HG03558 (cell line): Measurements from ENCODE around the gene CNIH3.

Experiments
- ATAC-seq: cut with Tn5 transposase; IDR thresholded peaks from one replicate; pipeline ENCODE4 v1.9.1; 2021; ENCODE audit warnings: moderate number of reproducible peaks; ENCODE audit not compliant: unreplicated experiment; ENCODE audit errors: extremely low read depth

CNIH3 gene

GRCh38 chr1:224613486-224613885 lies 2.6 kb upstream of the CNIH3 start:
- ATAC-seq: no peak

GRCh38 chr1:224616756-224617409 lies 766 bp downstream of the CNIH3 start:
- no peak for ATAC-seq

- no peak for ATAC-seq
These were observed 1.6 kb downstream of the CNIH3 start for GRCh38 chr1:224617410-224618355.

- no peak for ATAC-seq
These were observed 3.1 kb downstream of the CNIH3 start for GRCh38 chr1:224619209-224619608.

GRCh38 chr1:224620105-224620504 lies 4.0 kb downstream of the CNIH3 start:
- no peak for ATAC-seq

- ATAC-seq: no peak
These were observed 5.9 kb downstream of the CNIH3 start for GRCh38 chr1:224621813-224622682.

GRCh38 chr1:224622831-224623230 lies 6.7 kb downstream of the CNIH3 start:
- no peak for ATAC-seq

- ATAC-seq: no peak
These were observed 7.2 kb downstream of the CNIH3 start for GRCh38 chr1:224623310-224623714.

GRCh38 chr1:224623743-224624333 lies 7.7 kb downstream of the CNIH3 start:
- ATAC-seq: peak; percentile 91

- ATAC-seq: no peak
These were observed 8.3 kb downstream of the CNIH3 start for GRCh38 chr1:224624432-224624831.

GRCh38 chr1:224626042-224626441 lies 9.9 kb downstream of the CNIH3 start:
- no peak for ATAC-seq

GRCh38 chr1:224629965-224630364 lies 13.8 kb downstream of the CNIH3 start:
- ATAC-seq: no peak

- no peak for ATAC-seq
These were observed 15.5 kb downstream of the CNIH3 start for GRCh38 chr1:224631462-224632115.

- no peak for ATAC-seq
These were observed 16.3 kb downstream of the CNIH3 start for GRCh38 chr1:224632381-224632871.

GRCh38 chr1:224632921-224633321 lies 16.8 kb downstream of the CNIH3 start:
- no peak for ATAC-seq

- no peak for ATAC-seq
These were observed 19.2 kb downstream of the CNIH3 start for GRCh38 chr1:224635356-224635755.

GRCh38 chr1:224637515-224637914 lies 21.4 kb downstream of the CNIH3 start:
- ATAC-seq: no peak

GRCh38 chr1:224637936-224638335 lies 21.8 kb downstream of the CNIH3 start:
- ATAC-seq: no peak

- no peak for ATAC-seq
These were observed 23.4 kb downstream of the CNIH3 start for GRCh38 chr1:224639426-224639975.
